ENCODE data around the gene DNAJC18. TPM values are rescaled to one million over a fixed set of nuclear protein-coding genes. Genes with fewer than 3 reads are reported as not detected.

DNAJC18 gene
- total and polyA plus RNA-seq, 9 donors, result 15.3 to 29.9 (median 20.2) TPM

GRCh38 chr5:139368613-139369012 is 70.7 kb downstream of the DNAJC18 start:
- H3K9me3 ChIP-seq (replicated peaks; ENCODE audit: control insufficient read depth, low read depth, low read length), result no peaks in the 10 kb centered on the region
- peaks cover 4% of the 10 kb centered on the region for H3K4me1 ChIP-seq (ENCODE audit: control insufficient read depth, insufficient read depth, low read length)
- no peak overlapping the region for H3K4me3 ChIP-seq (ENCODE audit: low read length)
- no peak for DNase-seq
- no peaks in the 10 kb centered on the region for H3K27me3 ChIP-seq (ENCODE audit: control insufficient read depth, insufficient read depth, low read length)
- H3K36me3 ChIP-seq (ENCODE audit: control insufficient read depth, insufficient read depth, low read length), result peaks cover 55% of the 10 kb centered on the region
- H3K27ac ChIP-seq (ENCODE audit: low read length), result no peak overlapping the region
- 37% methylated on average over 2 of the region's 2 CpGs for WGBS (ENCODE audit: insufficient coverage)

GRCh38 chr5:139364466-139364865 is 74.9 kb downstream of the DNAJC18 start:
- peak; percentile 25 for DNase-seq
- no CpG with 5 or more reads among the region's 2 CpGs for WGBS (ENCODE audit: insufficient coverage)
- Histone ChIP-seq H3K9me3 (replicated peaks; ENCODE audit: control insufficient read depth, low read depth, low read length) (no peaks in the 10 kb centered on the region), H3K36me3 (ENCODE audit: control insufficient read depth, insufficient read depth, low read length) (peaks cover 36% of the 10 kb centered on the region), H3K4me3 (ENCODE audit: low read length) (no peak overlapping the region), H3K4me1 (ENCODE audit: control insufficient read depth, insufficient read depth, low read length) (no peaks in the 10 kb centered on the region), H3K27ac (ENCODE audit: low read length) (no peak overlapping the region), H3K27me3 (ENCODE audit: control insufficient read depth, insufficient read depth, low read length) (no peaks in the 10 kb centered on the region)

- H3K9me3 ChIP-seq (replicated peaks; ENCODE audit: control insufficient read depth, low read depth, low read length), result no peaks in the 10 kb centered on the region
- no peak for DNase-seq
- H3K27ac ChIP-seq (ENCODE audit: low read length), result no peak overlapping the region
- H3K27me3 ChIP-seq (ENCODE audit: control insufficient read depth, insufficient read depth, low read length), result no peaks in the 10 kb centered on the region
- peaks cover 33% of the 10 kb centered on the region for H3K36me3 ChIP-seq (ENCODE audit: control insufficient read depth, insufficient read depth, low read length)
- 73% methylated on average over 1 of the region's 2 CpGs for WGBS (ENCODE audit: insufficient coverage)
- H3K4me3 ChIP-seq (ENCODE audit: low read length), result no peak overlapping the region
- H3K4me1 ChIP-seq (ENCODE audit: control insufficient read depth, insufficient read depth, low read length), result no peaks in the 10 kb centered on the region
Measured at GRCh38 chr5:139363937-139364336, 75.4 kb downstream of the DNAJC18 start.

- 100% methylated on average over 1 of the region's 6 CpGs for WGBS (ENCODE audit: insufficient coverage)
Measured at GRCh38 chr5:139361835-139362429, 77.4 kb downstream of the DNAJC18 start.

GRCh38 chr5:139360384-139360783 is 78.9 kb downstream of the DNAJC18 start:
- Histone ChIP-seq H3K4me1 (ENCODE audit: control insufficient read depth, insufficient read depth, low read length) (no peaks in the 10 kb centered on the region), H3K27me3 (ENCODE audit: control insufficient read depth, insufficient read depth, low read length) (no peaks in the 10 kb centered on the region), H3K9me3 (replicated peaks; ENCODE audit: control insufficient read depth, low read depth, low read length) (no peaks in the 10 kb centered on the region), H3K4me3 (ENCODE audit: low read length) (no peak overlapping the region), H3K36me3 (ENCODE audit: control insufficient read depth, insufficient read depth, low read length) (peaks cover 21% of the 10 kb centered on the region), H3K27ac (ENCODE audit: low read length) (no peak overlapping the region)
- DNase-seq, result no peak
- 100% methylated on average over 2 of the region's 4 CpGs for WGBS (ENCODE audit: insufficient coverage)

More at GRCh38 chr5:139361835-139362429, 77.4 kb downstream of the DNAJC18 start:
- H3K27ac ChIP-seq (ENCODE audit: low read length), result no peak overlapping the region
- peaks cover 36% of the 10 kb centered on the region for H3K36me3 ChIP-seq (ENCODE audit: control insufficient read depth, insufficient read depth, low read length)
- H3K4me3 ChIP-seq (ENCODE audit: low read length), result no peak overlapping the region
- DNase-seq, result no peak
- H3K27me3 ChIP-seq (ENCODE audit: control insufficient read depth, insufficient read depth, low read length), result no peaks in the 10 kb centered on the region
- no peaks in the 10 kb centered on the region for H3K4me1 ChIP-seq (ENCODE audit: control insufficient read depth, insufficient read depth, low read length)
- H3K9me3 ChIP-seq (replicated peaks; ENCODE audit: control insufficient read depth, low read depth, low read length), result no peaks in the 10 kb centered on the region

Other genes with a start within 250 kb of the DNAJC18 start
- 26.1 TPM for gene SIL1, start 241.2 kb downstream of the DNAJC18 start, total RNA-seq
- gene SIL1, start 241.2 kb downstream of the DNAJC18 start, polyA plus RNA-seq (ENCODE audit: insufficient read depth in 1 of 8, insufficient read length in 8 of 8, low replicate concordance in 1 of 8), result 10 to 100 TPM; 20.0 to 34.7 (median 26.8) TPM
- gene MATR3, start 145.8 kb downstream of the DNAJC18 start, total RNA-seq, result 255 TPM
- gene MATR3, start 145.8 kb downstream of the DNAJC18 start, polyA plus RNA-seq (ENCODE audit: insufficient read depth in 1 of 8, insufficient read length in 8 of 8, low replicate concordance in 1 of 8), result 100 to 1,000 TPM; 262 to 369 (median 307) TPM
- gene PAIP2, start 97.7 kb downstream of the DNAJC18 start, total RNA-seq, result 54.0 TPM
- 100 to 1,000 TPM in 7 of 8 donors, 10 to 100 TPM in 1; 94.9 to 146 (median 123) TPM for gene PAIP2, start 97.7 kb downstream of the DNAJC18 start, polyA plus RNA-seq (ENCODE audit: insufficient read depth in 1 of 8, insufficient read length in 8 of 8, low replicate concordance in 1 of 8)
- 0.04 TPM for gene SLC23A1, start 56.2 kb downstream of the DNAJC18 start, total RNA-seq
- gene SLC23A1, start 56.2 kb downstream of the DNAJC18 start, polyA plus RNA-seq (ENCODE audit: insufficient read depth in 1 of 8, insufficient read length in 8 of 8, low replicate concordance in 1 of 8), result 1 to 10 TPM in 2 of 8 donors, under 1 TPM in 6; 0.11 to 2.1 (median 0.34) TPM
- 0.62 TPM for gene MZB1, start 49.6 kb downstream of the DNAJC18 start, total RNA-seq
- under 1 TPM; 0.22 to 0.95 (median 0.42) TPM for gene MZB1, start 49.6 kb downstream of the DNAJC18 start, polyA plus RNA-seq (ENCODE audit: insufficient read depth in 1 of 8, insufficient read length in 8 of 8, low replicate concordance in 1 of 8)
- 18.8 TPM for gene PROB1, start 44.4 kb downstream of the DNAJC18 start, total RNA-seq
- gene PROB1, start 44.4 kb downstream of the DNAJC18 start, polyA plus RNA-seq (ENCODE audit: insufficient read depth in 1 of 8, insufficient read length in 8 of 8, low replicate concordance in 1 of 8), result 10 to 100 TPM; 27.8 to 54.2 (median 39.3) TPM
- gene SPATA24, start 35.4 kb downstream of the DNAJC18 start, total RNA-seq, result 12.5 TPM
- gene SPATA24, start 35.4 kb downstream of the DNAJC18 start, polyA plus RNA-seq (ENCODE audit: insufficient read depth in 1 of 8, insufficient read length in 8 of 8, low replicate concordance in 1 of 8), result 10 to 100 TPM in 5 of 8 donors, 1 to 10 TPM in 3; 6.9 to 14.5 (median 10.1) TPM
- gene ECSCR, start 23.2 kb upstream of the DNAJC18 start, total RNA-seq, result 36.0 TPM
- 10 to 100 TPM; 30.9 to 47.9 (median 35.7) TPM for gene ECSCR, start 23.2 kb upstream of the DNAJC18 start, polyA plus RNA-seq (ENCODE audit: insufficient read depth in 1 of 8, insufficient read length in 8 of 8, low replicate concordance in 1 of 8)
- gene SMIM33, start 31.5 kb upstream of the DNAJC18 start, total RNA-seq, result not detected
- under 1 TPM in 2 of 8 donors, not detected in 6; 0.05 to 0.16 TPM for gene SMIM33, start 31.5 kb upstream of the DNAJC18 start, polyA plus RNA-seq (ENCODE audit: insufficient read depth in 1 of 8, insufficient read length in 8 of 8, low replicate concordance in 1 of 8)
- 19.3 TPM for gene STING1, start 43.2 kb upstream of the DNAJC18 start, total RNA-seq
- gene STING1, start 43.2 kb upstream of the DNAJC18 start, polyA plus RNA-seq (ENCODE audit: insufficient read depth in 1 of 8, insufficient read length in 8 of 8, low replicate concordance in 1 of 8), result 10 to 100 TPM; 32.8 to 43.6 (median 37.7) TPM
- gene UBE2D2, start 121.8 kb upstream of the DNAJC18 start, total RNA-seq, result 93.2 TPM
- 100 to 1,000 TPM; 102 to 127 (median 112) TPM for gene UBE2D2, start 121.8 kb upstream of the DNAJC18 start, polyA plus RNA-seq (ENCODE audit: insufficient read depth in 1 of 8, insufficient read length in 8 of 8, low replicate concordance in 1 of 8)
- 63.3 TPM for gene CXXC5, start 208.8 kb upstream of the DNAJC18 start, total RNA-seq
- 10 to 100 TPM; 75.8 to 93.0 (median 80.8) TPM for gene CXXC5, start 208.8 kb upstream of the DNAJC18 start, polyA plus RNA-seq (ENCODE audit: insufficient read depth in 1 of 8, insufficient read length in 8 of 8, low replicate concordance in 1 of 8)

All from muscle of leg (tissue), 11 donors.